HCEC 1CT (cell line): ENCODE data around the gene HLA-DMB.
A peak's percentile ranks its signal among the peaks of the same experiment; 100 is the strongest.
"Not testable (repeated sequence)": the region's sequence is repeated elsewhere in the genome, so short reads cannot be mapped to it uniquely, and the experiment has no call there.

ENCODE experiments used
- DNase-seq: peaks from one replicate; pipeline ENCODE4 v3.0.0-alpha.2; 2017

The HLA-DMB gene

GRCh38 chr6:32949113-32949512 lies 8.3 kb upstream of the HLA-DMB start:
- DNase-seq: no peak

DNA sequence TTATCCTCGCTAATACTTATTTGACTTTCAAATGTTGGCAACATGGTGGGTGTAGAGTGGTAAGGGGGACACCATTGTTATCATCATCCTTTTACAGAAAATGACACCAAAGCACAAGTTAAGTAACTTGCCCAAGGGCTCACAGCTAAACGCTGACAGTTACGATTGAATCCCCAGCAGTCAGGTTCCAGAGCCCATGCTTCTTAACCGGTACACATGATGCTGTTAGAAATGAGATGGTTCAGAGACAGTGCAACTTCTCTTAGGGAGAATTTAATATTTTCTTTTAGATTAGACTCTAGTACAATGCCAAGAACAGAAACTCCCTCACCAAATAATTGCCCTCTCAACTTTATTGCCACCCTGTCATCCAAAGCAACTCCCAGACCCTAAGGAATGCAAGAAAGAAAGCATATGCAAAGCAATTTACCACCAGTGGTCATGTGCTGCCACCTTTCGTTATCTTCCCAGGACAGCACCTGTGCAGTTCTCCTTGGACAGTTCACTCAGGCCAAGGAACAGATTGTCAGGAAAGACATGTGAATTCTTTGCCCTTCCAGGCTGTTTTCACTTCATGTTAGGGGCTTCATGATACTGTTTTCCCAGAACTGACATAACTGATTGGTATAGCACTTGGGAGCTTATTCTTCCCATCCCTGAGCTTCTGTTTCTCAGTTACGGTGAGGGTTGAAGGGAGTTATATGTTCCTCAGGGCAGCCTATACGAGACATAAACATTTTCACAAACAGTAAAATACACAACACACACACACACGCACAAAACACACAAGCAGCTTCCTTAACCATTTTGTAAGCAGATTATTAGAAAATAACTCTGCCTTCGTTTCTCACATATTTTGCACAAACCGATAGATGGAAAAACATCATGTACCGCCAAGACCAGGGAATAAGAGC lies 7.0 kb upstream of the HLA-DMB start:
- no peak for DNase-seq

DNA sequence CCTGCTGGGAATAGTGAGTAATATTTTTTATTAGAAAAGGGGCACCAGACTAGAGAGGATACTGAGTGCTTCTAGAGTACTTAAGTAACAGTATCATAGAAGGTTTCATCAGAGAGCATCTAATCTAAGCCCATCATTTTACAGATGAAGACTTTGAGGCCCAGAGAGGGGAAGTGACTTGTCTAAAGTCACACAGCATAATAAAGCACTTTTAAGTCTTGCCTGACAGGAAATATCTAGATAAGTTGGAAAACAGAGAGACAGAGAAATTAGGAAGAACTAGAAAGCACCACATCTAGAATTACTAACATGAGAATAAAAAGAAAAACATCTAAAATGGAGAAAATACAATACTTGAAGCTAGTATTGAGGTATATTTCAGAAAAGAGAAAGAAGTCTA lies 6.1 kb upstream of the HLA-DMB start:
- no peak for DNase-seq

- no peak for DNase-seq
These were observed 5.1 kb upstream of the HLA-DMB start for GRCh38 chr6:32945953-32946352.

GRCh38 chr6:32945108-32945760 lies 4.4 kb upstream of the HLA-DMB start:
- peak; percentile 44 for DNase-seq

GRCh38 chr6:32943864-32944649 lies 3.2 kb upstream of the HLA-DMB start:
- no peak for DNase-seq

DNA sequence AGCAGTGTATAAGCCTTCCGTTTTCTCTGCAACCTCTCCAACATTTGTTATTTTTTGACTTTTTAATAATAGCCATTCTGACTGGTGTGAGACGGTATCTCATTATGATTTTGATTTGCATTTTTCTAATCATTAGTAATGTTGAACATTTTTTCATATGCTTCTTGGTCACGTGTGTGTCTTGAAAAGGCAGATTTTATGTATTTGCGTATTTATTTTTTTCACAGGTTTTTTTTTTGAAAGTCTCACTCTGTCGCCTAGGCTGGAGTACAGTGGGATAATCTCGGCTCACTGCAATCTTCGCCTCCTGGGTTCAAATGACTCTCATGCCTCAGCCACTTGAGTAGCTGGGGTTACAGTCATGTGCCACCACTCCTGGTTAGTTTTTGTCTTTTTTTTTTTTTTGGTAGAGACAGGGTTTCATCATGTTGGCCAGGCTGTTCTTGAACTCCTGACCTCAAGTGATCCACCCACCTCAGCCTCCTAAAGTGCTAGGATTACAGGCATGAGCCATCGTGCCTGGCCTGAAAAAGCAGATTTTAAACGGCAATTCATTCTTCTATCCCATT lies 1.8 kb upstream of the HLA-DMB start:
- DNase-seq: not testable (repeated sequence)

GRCh38 chr6:32941214-32941768 lies 463 bp upstream of the HLA-DMB start:
- no peak for DNase-seq

DNA sequence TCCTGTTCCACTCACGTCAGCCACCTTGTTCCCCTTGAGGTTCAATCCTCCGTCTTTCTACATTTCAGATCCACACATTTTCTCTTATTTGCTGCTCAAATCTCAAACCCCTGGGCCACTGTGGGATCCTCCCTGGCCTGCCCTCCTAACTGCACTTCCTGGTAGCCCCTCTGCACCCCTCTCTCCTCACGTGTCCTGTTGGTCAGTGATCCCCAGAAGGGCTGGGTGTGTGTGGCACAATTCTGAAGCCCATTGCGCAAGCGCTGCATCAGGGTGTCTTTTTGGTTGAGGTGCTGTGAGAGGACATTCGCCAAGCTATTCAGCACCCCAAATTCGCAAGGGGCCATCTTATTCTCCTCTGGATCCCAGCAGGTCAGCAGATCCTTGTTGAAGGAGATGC lies 2.3 kb downstream of the HLA-DMB start:
- DNase-seq: no peak

DNA sequence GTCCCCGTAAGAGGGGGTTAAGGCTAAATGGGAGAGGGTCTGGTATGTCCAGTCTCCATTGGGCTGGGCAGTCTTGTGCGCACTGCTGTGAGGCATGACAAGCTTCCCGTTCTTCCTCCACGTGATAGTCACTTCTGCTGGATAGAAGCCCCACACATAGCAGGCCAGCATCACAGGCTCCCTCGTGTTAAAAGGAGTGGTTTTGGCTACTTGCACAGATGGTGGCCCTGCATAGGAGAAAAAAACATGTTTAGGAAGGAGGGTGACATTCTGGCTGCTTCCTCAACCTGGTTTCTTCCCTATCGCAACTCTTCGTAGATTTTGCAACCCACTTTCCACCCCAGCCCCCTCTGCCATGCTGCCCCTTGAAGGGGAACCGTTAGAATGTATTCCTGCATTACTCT lies 3.6 kb downstream of the HLA-DMB start:
- no peak for DNase-seq

- DNase-seq: no peak
These were observed 4.3 kb downstream of the HLA-DMB start for GRCh38 chr6:32936239-32937152.

GRCh38 chr6:32935551-32936238 lies 5.1 kb downstream of the HLA-DMB start:
- no peak for DNase-seq

DNA sequence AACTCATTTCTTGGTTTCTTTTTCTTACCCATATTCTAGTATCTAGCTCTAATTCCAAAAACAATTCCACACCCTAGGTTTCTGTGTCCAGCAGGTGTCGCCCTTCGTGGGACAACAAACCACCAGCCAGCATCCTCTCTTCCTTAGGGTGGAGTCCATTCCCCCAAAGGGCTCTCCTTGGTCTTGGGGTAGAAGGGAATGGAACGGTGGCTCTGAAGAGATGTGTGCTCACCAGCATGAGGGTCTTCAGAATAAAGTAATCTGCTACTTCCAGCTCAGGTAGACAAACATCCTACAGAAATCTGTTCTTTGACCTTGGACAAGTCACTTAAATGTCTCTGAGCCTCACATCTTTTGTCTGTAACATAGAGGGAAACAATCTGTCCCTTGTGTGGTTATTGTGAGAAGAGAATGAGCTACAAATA lies 7.2 kb downstream of the HLA-DMB start:
- DNase-seq: peak; percentile 60

DNA sequence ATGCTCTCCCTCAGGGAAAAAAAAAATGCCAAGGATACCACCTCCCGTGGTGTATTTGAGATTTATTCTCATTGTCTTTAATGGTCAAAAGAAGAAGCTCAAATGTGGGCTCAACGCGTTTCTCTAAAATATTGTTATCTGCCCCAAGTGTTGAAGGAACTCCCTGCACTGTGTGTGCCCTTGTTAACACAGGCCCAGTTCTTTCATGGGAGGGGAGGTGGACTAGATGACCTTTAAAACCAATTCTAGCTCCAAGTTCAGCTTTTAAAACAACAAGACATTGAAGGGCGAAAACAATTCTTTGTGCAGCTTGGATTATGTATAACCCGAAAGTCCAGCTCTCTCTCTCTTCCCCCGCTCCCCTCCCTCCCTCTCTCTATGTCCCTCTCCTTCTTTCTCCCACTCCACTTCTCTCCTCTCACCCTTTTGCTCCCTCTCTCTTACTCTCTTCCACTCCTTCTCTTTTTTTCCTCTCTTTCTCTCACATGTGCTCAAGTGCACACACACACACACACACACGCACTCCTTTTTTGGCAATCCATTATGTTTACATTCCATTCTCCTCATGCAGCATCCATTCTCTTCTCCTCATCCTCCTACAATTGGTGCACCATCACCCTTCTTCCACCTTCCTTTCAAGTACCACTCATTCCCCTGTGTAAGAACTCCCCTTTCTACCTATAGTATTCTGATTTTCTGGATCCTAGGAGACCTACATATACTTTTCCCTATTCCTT lies 8.5 kb downstream of the HLA-DMB start:
- DNase-seq: peak; percentile 43

DNA sequence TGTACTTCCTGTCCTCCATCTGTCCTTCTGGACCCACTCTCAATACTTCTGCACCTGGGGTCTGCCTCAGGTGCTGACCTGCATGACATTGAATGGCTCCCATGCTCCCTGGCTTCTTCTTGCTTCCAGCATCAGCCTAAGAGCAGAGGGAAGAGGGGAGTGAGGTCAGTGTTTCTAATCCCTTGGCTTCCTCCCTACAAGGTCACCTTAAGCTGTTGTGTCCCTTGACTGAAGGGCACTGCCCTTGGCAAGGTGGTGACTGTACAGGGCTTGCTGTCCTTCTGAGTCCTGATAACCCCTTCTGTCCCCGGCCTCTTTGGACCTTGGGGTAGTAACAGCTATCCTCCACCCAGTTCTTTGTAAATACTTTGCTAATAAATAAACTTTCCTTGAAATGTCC lies 9.6 kb downstream of the HLA-DMB start:
- no peak for DNase-seq

GRCh38 chr6:32922083-32922482 lies 18.7 kb downstream of the HLA-DMB start:
- no peak for DNase-seq

DNA sequence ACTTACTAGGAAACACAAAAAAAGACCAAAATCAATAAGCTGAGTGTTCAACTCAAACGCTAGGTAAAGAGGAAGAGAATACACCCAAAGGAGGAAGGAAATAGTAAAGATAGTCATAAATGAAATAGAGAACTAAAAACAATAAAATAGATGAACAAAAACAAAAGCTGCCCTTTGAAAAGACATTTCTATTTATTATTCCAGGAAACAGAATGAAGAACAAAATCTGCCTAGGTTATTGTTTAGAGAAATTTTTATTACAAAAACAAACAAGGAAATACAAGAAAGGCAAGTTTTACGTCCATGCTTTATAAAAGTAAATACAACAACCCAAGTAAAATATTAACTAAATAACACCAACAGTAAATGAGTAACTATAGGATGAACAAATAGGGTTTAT lies 20.1 kb downstream of the HLA-DMB start:
- DNase-seq: no peak

- DNase-seq: no peak
These were observed 27.9 kb downstream of the HLA-DMB start for GRCh38 chr6:32912951-32913350.

DNA sequence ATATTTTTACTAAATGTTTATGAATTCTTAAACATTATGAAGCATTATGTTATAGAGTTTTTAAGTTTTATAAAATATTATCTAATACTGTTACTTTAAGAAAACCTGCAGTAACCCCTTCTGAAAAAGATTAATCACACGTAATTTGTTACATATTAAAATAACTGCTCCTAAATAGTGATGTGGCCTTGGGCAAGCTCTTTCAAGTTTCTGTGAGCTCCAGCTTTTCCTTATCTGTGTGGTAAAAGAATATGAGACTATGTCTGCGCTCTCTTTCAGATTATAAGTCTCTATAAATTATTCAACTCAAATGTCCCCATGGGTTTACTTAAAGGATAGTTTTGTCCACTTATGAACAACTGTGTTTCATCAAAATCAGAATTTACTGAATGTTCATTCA lies 31.9 kb downstream of the HLA-DMB start:
- no peak for DNase-seq

DNA sequence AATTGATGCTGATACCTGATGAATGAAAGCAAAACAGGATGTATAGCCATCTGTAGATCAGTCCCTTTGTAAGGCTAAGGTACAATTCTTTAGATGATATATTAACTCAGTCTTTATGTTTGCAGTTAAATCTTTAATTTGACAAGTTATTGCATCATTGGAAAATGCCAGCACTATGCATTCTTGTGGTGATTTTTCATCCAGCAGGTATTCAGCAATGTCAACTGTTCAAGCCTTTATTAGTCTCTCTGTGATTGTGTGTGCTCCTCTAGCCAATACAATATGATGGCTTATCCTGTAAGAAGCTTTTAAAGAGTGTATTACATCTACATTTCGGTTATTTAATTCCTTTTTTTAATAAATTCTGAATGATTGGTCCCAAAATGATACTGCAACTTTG lies 34.3 kb downstream of the HLA-DMB start:
- peak; percentile 80 for DNase-seq
